HG02970 (cell line): ENCODE measurements around the gene CCDC54.
A peak's percentile ranks its signal among the peaks of the same experiment; 100 is the strongest.

Experiments
- ATAC-seq: cut with Tn5 transposase; IDR thresholded peaks from one replicate; pipeline ENCODE4 v1.9.1; 2021; ENCODE audit warnings: mild to moderate bottlenecking, moderate library complexity, moderate number of reproducible peaks; ENCODE audit not compliant: unreplicated experiment, low FRiP score

The CCDC54 gene

DNA sequence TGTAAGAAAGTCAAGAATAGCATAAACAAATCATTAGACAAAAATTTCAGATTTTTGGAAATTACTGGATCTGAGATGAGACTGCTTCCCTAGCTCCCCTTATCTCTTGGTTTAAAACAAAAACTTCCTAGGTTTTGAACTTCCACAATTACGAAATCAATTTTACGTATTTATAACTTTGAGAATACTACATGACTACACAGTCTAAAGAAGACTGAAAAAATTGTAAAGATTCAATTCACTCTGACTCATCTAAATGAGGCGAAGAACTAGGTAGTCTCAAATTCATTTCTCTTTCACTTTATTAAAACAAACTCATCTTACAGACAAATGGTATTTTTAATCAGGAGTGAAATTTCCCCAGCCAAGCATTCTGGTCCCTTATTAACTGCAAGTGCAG, 10.3 kb downstream of the CCDC54 start:
- no peak for ATAC-seq

GRCh38 chr3:107392549-107393165, 15.4 kb downstream of the CCDC54 start:
- ATAC-seq: no peak

GRCh38 chr3:107394502-107394901, 17.3 kb downstream of the CCDC54 start:
- ATAC-seq: no peak

DNA sequence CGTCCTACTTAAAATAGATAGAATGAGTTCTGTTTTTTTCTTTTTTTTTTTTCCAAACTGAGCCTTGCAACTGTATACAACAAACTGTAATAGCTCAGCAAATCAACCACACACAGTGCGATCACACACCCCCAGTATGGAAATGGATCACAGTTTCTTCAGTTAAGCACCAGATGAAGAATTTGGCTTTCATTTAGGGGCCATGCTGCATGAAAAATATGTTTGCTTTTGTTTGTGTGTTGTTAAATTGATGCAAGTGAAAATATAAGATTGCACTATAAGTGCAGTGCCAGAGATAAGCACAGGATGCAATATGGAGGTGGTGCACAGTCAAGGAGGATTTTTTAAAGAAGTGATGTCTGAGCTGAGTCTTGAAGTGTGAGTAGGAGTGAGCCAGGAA, 17.8 kb downstream of the CCDC54 start:
- no peak for ATAC-seq

- no peak for ATAC-seq
Observed at GRCh38 chr3:107401301-107401700, 24.1 kb downstream of the CCDC54 start.

DNA sequence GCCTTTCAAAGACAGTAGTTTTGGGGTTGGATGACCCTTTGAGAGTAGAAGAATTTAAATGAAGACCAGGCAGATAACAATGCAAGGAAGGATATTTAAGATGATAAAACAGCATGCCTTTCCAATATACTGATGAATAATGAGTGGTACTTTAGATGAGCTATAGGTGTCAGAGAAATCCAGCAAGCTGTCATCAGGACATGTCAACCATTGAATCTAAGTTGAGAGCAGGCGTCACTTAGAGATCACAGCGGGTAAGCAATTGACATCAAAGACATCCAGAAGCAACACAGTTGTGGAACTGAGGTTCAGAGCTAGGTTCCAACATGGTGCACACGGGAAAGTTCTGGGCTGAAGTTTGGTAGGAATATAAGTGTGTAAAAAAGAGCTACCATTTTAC, 25.0 kb downstream of the CCDC54 start:
- no peak for ATAC-seq

- ATAC-seq: no peak
Observed at GRCh38 chr3:107404727-107405469, 27.7 kb downstream of the CCDC54 start.

DNA sequence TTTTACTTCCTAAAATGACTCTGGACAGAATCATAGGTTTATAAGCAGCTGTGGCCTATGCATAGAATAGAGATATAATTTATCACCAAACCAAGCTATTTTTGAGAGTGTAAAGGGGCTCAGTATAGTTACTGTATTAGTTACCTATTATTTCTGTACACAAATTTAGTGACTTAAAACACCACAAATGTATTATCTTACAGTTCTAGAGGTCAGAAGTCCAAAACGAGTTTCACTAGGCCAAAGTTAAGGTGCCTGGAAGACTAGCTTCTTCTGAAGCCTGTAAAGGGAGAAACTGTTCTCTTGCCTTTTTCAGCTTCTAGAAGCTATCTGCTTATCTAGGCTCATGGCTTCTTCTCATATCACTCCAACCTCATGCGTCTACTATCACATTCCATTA, 30.1 kb downstream of the CCDC54 start:
- no peak for ATAC-seq

DNA sequence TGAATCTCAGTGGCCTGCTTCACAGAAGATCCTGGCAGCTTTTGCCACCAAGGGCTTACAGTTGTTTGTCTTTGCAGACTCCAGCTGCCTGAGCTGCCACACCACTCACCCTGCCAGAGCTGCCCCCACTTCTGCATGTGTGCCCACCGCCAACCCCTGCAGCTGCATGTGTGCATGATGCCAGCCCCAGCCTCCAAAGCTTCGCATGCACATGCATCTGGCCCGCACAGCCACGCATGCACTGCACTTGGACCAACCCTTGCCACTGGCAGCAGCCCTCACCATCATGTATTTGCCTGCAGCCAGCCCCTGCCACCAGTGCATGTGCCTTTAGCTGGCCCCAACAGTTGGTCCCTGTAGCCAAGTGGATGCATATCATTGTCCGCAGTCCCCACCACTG, 31.3 kb downstream of the CCDC54 start:
- ATAC-seq: no peak

DNA sequence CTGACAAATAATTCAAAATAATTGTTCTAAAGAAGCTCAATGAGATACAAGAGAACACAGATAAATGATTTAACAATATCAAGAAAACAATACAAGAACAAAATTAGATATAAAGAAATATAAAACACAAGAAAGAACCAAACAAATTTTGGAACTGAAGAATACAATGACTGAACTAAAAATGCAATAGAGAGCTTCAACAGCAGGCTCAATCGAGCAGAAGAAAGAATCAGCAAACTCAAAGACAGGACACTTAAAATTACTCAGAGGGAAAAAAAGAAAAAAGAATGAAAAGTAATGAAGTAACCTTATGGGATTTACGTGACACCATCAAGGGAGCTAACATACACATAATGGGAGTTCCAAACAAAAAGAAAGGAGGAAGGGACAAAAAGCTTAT, 32.1 kb downstream of the CCDC54 start:
- no peak for ATAC-seq

DNA sequence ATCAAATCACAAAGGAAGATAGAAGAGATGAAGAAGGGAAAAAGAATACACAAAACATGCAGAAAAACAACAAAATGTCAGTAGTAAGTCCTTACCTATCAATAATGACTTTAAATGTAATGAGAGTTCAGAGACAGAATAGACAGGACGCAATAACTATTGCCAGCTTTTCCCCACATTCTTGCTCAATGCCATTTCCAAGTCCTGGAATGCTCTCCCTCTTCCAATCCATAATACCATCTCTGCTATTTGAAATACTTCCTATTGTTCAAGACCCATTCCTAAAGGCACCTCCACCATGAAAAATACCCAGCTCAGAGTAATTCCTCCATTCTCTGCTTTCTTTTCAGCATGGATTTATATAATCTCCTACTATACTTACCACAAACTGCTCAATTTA, 33.4 kb downstream of the CCDC54 start:
- no peak for ATAC-seq

DNA sequence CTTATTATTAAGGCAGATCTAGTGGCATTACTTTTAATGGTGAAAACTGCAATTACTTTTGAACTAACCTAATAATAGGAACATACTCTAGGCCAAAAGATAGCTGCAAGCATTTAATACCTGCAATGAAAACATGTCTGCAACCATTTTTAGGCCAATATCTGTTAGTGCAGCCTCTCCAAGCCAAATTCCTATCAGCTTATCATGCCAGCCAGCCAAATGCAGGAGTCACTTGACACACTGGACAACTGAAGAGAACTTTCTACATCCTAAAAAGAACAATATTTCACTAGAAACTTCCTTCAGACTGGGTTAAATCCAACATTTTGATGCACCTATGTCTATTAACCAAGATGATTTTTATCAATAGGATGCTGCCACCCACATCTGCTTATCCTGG, 33.8 kb downstream of the CCDC54 start:
- no peak for ATAC-seq

DNA sequence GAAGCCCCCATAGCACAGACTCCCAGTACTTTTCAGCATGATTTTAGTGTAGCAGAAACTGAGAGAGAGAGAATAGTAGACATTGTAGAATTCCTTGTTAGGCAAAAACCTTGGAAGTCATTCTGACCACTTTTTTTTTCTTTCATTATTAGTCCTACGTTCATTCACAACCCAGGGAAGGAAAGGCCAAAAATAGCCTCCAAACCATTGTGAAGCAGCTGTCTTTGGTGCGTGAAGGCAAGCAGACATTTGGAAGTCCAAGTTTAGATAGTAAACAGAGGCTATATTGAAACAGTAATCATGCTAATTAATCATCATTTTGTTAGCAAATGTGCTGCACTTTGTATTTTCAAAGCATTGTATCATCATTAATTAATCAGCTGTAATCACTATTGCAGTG, 34.5 kb downstream of the CCDC54 start:
- no peak for ATAC-seq

- ATAC-seq: no peak
Observed at GRCh38 chr3:107412376-107412775, 35.1 kb downstream of the CCDC54 start.

DNA sequence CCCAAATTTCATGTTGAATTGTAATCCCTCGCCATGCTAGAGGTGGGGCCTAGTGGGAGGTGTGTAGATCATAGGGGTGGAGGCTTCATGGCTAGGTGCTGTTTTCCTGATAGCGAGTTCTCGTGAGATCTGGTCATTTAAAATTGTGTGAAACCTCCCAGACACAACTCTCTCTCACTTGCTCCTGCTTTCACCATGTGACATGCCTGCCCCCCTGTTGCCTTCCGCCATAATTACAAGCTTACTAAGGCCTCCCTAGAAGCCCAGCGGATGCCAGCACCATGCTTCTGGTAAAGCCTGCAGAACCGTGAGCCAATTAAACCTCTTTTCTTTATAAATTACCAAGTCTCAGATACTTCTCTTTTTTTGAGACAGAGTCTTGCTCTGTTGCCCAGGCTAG, 36.0 kb downstream of the CCDC54 start:
- no peak for ATAC-seq

- ATAC-seq: peak; percentile 84
Observed at GRCh38 chr3:107414325-107414964, 37.2 kb downstream of the CCDC54 start.

- no peak for ATAC-seq
Observed at GRCh38 chr3:107416138-107416537, 38.9 kb downstream of the CCDC54 start.

DNA sequence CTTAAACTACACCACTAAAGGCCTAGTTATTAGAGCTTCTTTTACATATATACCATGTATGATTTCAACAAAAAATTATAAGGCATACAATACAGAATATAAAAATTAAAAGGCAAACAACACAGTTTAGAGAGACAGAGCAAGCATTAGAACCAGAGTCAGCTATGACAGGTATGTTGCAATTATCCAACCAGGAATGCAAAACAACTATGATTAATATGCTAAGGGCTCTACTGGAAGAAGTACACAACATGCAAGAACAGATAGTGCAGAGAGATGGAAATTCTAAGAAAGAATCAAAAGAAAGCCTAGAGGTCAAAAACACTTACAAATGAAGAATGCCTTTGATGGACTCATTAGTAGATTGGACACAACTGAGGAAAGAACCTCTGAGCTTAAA, 39.6 kb downstream of the CCDC54 start:
- no peak for ATAC-seq

DNA sequence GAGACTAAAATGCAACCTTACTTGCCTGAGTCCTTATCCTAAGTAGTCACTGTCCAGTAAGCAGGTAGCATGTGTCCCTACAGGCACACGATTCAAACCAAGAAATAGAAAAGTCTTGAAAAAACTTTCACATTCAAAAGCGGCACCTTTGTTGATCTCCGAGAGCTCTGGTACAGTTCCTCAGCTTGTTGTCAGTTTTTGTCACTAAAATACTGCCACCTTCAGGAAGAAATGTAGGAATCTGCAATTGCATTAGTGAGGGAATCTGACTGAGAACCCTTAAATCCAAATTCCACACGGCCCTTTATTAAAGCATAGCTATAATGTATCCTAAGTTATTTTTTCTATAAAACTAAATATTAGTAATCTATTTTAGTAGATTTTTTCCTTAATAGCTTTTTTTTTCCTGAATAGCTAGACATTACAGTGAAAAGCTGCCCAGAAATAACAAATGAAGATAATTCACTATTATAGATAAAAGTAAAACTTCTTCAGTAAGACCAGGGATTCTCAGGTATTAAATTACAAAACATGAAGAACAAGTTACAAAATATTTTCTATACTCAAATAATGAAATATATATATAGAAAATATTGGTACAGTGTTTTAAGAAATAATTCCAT, 44.0 kb downstream of the CCDC54 start:
- peak; percentile 48 for ATAC-seq

DNA sequence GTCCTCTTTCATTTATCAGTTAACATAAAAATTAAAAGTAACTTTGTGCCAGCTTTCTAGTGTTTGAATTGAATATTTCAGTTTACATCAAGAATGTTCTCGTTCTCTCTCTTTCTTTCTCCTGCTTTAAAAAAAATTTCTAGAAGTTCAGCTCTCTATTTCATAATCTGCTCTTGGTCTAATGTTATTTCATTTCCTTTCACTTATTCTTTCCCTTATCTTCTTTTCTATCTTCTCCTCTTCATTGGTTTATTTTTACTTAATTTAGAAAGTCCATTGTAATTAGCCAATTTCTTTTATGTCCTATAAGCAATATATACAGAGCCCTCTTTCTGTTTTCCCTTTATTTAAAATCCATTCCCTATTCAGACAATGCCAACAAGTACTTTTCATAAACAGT, 44.6 kb downstream of the CCDC54 start:
- ATAC-seq: no peak

DNA sequence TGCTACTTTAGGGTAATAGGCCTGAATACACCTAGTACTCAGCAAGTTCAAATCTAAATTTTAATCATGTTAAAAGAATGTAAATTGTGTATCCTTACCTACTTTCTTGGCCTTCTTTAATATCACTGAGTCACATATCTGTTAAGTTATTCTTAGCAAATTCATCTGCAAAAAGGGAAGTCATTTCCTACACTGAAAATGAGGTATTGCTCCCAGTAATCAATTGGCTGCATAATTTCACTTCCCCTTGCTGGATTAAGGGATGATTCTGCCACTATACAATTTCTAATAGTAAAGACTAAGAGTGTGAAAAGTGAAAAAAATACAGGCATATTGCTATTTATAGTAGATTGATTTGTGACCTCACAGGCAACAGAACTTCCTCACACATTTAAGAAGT, 47.8 kb downstream of the CCDC54 start:
- ATAC-seq: no peak
